IMR-90 (cell line): ENCODE measurements around the gene APP.

ENCODE experiments used
- FOS ChIP-seq: fragments of 150-350 bp; IDR thresholded peaks from 2 replicates; pipeline ENCODE4 v1.6.1; 2016; ENCODE audit warnings: low read depth, low read length
- MAZ ChIP-seq: IDR thresholded peaks from 2 replicates; pipeline ENCODE4 v1.6.1; 2012; ENCODE audit warnings: low read depth, mild to moderate bottlenecking, low read length, improper control_type of control experiment, moderate library complexity, borderline replicate concordance
- MXI1 ChIP-seq: IDR thresholded peaks from 2 replicates; pipeline ENCODE4 v1.6.1; 2012; ENCODE audit warnings: low read depth, mild to moderate bottlenecking, low read length, moderate library complexity, borderline replicate concordance
- POLR2A ChIP-seq: IDR thresholded peaks from 2 replicates; pipeline ENCODE4 v1.6.1; 2012; ENCODE audit warnings: mild to moderate bottlenecking, low read depth, low read length
- RCOR1 ChIP-seq: IDR thresholded peaks from 2 replicates; pipeline ENCODE4 v1.6.1; 2012; ENCODE audit warnings: mild to moderate bottlenecking, low read length, improper control_type of control experiment; ENCODE audit not compliant: insufficient replicate concordance
- SMC3 ChIP-seq: fragments of 150-350 bp; IDR thresholded peaks from 2 replicates; pipeline ENCODE4 v1.6.1; 2016; ENCODE audit warnings: low read depth, mild to moderate bottlenecking, antibody characterized with exemption, low read length, moderate library complexity
- TF ChIP-seq, protein P1 (sequence below): conservative IDR thresholded peaks from 2 replicates; pipeline ENCODE4 v1.5.1; 2012; ENCODE audit warnings: mild to moderate bottlenecking, low read depth, low read length, improper control_type of control experiment
- TF ChIP-seq, protein P2 (sequence below): fragments of 150-350 bp; IDR thresholded peaks from 2 replicates; pipeline ENCODE4 v1.6.1; 2017; ENCODE audit warnings: mild to moderate bottlenecking, antibody characterized with exemption, low read length, low read depth

DNA sequence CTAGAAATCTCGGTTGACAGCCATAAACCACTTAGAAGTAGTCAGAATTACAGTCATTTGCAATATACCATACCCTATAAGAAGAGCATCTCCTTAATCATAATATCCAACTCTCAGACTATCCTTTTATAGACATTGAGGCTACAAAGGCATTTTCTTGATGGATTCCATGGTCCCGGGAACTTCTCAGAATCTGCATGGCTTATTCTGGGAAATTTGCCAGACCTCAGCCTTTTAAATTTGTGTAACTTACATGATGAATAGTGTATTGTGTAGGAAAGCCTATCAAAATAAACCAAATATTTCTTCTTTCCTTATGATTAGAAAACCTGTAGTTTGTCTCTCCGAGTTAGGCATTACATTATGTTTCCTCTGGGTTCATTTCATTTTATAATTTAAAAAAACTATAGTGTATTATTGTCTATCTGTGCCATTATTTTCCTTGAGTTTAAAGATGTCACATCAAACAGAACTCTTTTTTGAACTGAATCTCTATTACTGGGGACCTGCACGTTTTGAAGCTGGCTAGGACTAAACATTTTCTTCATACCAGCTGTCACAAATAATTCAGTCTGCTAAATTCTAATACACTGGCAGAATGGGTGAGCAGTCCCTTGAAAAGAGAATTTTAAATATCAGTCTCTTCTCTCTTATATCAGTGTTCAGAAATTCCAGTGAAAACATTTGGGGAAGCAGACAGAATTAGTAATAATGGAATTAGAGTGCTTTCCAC is 332.9 kb downstream of the APP start:
- TF ChIP-seq, protein P1, sequence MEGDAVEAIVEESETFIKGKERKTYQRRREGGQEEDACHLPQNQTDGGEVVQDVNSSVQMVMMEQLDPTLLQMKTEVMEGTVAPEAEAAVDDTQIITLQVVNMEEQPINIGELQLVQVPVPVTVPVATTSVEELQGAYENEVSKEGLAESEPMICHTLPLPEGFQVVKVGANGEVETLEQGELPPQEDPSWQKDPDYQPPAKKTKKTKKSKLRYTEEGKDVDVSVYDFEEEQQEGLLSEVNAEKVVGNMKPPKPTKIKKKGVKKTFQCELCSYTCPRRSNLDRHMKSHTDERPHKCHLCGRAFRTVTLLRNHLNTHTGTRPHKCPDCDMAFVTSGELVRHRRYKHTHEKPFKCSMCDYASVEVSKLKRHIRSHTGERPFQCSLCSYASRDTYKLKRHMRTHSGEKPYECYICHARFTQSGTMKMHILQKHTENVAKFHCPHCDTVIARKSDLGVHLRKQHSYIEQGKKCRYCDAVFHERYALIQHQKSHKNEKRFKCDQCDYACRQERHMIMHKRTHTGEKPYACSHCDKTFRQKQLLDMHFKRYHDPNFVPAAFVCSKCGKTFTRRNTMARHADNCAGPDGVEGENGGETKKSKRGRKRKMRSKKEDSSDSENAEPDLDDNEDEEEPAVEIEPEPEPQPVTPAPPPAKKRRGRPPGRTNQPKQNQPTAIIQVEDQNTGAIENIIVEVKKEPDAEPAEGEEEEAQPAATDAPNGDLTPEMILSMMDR = no peak
- TF ChIP-seq POLR2A (no peak), RCOR1 (no peak), SMC3 (no peak), MAZ (no peak), FOS (no peak), MXI1 (no peak)
- TF ChIP-seq, protein P2, sequence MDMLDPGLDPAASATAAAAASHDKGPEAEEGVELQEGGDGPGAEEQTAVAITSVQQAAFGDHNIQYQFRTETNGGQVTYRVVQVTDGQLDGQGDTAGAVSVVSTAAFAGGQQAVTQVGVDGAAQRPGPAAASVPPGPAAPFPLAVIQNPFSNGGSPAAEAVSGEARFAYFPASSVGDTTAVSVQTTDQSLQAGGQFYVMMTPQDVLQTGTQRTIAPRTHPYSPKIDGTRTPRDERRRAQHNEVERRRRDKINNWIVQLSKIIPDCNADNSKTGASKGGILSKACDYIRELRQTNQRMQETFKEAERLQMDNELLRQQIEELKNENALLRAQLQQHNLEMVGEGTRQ = no peak
